ENCODE measurements around the gene EVA1A.

DNA sequence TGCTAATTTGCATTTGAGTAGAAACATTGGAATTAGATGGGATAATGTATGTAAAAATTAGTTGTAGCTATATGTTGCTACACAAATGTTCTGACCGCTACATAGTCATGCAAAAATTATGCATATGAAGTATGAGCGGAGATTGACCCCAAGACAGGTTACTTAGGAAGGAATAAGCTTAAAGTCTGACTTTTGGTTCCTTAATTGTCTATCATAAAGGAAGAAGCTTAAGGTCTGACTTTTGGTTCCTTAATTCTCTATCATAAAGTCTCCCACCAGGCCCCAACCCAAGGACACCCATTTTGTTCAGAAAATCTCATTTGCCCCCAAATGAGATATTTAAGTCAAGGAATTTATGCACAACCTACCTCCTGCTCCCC lies 106.5 kb downstream of the EVA1A start:
- no peak for TF ChIP-seq EZH2 (IDR thresholded peaks at IDR 0.05; ENCODE audit: borderline replicate concordance, low read depth, low read length, severe bottlenecking)
- TF ChIP-seq, protein P1, sequence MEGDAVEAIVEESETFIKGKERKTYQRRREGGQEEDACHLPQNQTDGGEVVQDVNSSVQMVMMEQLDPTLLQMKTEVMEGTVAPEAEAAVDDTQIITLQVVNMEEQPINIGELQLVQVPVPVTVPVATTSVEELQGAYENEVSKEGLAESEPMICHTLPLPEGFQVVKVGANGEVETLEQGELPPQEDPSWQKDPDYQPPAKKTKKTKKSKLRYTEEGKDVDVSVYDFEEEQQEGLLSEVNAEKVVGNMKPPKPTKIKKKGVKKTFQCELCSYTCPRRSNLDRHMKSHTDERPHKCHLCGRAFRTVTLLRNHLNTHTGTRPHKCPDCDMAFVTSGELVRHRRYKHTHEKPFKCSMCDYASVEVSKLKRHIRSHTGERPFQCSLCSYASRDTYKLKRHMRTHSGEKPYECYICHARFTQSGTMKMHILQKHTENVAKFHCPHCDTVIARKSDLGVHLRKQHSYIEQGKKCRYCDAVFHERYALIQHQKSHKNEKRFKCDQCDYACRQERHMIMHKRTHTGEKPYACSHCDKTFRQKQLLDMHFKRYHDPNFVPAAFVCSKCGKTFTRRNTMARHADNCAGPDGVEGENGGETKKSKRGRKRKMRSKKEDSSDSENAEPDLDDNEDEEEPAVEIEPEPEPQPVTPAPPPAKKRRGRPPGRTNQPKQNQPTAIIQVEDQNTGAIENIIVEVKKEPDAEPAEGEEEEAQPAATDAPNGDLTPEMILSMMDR (IDR thresholded peaks at IDR 0.05; ENCODE audit: borderline replicate concordance, extremely low read depth, low read length, poor library complexity, severe bottlenecking), result no peak
